NCI-H2171 (cell line): ENCODE measurements around the gene EXOG.

Source experiments
- DNase-seq: peaks from one replicate; lab custom pipeline; 2025; lab: John Stamatoyannopoulos, UW

The EXOG gene

DNA sequence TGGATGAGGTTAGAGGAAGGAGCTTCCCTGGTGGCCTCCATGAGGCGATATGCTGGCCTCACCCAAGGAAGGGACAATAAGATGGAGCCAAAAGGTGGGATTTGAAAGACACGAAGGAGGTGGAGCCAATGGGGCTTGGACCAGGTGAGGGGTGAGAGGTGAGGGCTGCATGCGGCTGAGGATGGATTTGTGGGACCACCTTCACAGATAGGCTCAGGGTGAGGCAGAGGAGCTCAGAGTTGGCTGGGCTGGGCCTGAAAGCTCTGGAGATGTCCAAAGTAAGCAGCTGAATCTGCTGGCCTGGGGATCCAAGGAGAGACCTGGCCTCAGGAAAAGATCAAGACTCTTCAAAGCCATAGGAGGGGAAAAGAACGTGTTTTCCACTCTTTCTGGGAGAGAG is 49.8 kb downstream of the EXOG start:
- DNase-seq, result no peak

DNA sequence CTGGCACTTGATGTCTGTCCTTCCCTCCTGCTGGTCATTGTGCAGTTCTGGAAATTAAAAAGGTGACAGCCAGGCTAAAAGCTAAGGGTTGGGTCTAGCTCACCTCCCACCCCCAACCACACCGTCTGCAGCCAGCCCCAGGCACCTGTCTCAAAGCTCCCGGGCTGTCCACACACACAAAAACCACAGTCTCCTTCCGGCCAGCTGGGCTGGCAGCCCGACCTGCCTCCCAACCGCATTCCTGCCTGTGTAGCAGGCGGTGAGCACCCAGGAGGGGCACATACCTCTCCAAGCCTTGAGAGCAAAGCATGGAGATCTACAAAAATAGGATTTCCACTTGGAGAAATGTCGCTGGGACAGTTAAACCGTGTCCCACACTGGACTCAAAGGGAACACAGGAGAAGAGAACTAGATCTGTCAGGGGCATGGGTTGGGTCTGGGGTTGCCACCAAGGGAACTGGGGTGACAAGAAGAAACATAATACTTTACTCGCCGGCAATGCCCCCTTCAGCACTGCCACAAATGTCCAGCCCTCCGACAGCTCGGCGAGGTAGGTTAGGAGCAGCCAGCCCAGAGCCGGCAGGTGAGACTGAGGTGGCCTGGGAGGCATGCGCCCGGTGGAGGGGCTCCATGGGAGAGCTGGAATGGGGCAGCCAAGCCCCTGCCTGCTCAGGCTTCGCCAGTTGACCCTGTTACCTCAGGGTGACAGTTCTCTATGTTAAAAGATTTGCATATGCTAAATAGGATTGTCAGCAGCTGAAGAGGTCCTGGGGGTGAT is 52.2 kb downstream of the EXOG start:
- no peak for DNase-seq

- DNase-seq, result no peak
Measured at GRCh38 chr3:38549082-38549481, 52.9 kb downstream of the EXOG start.

GRCh38 chr3:38549486-38549885 is 53.3 kb downstream of the EXOG start:
- DNase-seq, result no peak

GRCh38 chr3:38549957-38550840 is 54.1 kb downstream of the EXOG start:
- no peak for DNase-seq

DNA sequence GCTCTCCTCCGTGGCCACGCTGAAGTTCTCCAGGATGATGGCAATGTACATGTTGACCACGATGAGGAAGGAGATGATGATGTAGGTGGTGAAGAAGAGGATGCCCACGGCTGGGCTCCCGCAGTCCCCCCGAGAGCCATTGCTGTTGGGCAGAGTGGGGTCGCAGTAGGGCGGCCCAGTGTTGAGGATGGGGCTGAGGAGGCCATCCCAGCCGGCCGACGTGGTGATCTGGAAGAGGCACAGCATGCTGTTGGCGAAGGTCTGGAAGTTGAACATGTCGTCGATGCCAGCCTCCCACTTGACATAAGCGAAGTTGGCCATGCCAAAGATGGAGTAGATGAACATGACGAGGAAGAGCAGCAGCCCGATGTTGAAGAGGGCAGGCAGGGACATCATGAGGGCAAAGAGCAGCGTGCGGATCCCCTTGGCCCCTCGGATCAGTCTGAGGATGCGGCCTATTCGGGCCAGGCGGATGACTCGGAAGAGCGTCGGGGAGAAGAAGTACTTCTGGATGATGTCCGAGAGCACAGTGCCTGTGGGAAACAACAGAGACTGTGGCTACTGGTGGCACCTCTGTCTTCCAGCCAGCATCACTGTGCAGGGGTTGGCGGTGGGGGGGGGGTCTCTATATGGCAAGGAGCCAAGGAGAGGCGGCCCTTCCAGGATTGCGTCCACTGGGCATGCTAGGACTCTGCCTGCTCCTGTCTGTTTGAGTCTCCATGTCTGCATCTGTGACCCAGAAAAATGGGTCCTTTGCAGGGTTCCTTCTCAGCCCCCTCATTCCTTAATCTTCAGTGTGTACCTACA is 55.1 kb downstream of the EXOG start:
- no peak for DNase-seq

DNA sequence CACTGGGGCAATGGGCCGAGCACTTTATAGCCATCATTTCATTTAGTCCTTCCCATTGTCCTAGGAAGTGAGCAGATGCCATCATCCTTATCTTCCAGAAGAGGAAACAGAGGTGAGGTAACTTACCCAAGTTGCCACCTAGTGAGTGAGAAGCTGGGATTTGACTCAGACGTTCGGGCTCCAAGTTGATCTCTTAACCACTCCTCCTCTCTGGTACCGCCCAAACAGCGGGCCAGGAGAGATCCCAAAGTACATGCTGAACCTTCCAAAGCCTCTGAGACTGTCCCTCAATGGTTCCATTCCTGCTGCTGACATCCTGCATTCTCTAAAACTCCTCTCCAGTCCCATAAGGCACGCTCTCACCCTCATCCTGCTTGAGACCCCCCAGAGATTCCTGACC is 56.2 kb downstream of the EXOG start:
- DNase-seq, result no peak

GRCh38 chr3:38553071-38553470 is 56.9 kb downstream of the EXOG start:
- no peak for DNase-seq

DNA sequence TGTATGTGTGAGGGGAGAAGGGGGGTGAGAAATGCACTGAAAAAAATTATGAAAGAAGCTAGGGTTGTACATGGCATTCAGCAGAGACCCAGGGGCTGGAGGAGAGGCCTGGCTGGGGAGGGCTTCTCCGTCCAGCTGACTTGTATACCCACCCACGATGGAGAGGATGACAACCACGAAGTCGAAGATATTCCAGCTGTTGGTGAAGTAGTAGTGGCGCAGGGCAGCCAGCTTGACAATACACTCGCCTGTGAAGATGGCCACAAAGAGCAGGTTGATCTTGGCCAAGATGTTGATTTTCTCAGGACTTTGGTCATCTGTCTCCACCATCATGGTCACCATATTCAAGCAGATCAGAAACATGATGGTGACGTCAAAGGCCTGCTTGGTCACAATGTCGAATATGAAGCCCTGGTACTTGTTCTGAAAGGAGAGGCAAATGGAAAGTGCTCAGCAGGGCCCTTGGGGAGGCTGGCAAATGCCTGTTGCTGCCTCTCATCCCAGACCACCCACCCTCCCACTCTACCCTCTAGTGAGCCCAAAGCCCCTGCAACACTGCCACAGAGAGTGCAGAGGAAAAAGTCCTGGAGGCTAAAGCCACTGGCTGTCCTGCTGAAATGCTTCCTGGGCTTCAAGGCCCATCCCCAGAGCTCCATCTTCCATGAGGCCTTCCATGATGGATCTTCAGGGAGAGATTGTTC is 58.1 kb downstream of the EXOG start:
- DNase-seq, result no peak

GRCh38 chr3:38555149-38555840 is 59.2 kb downstream of the EXOG start:
- no peak for DNase-seq

DNA sequence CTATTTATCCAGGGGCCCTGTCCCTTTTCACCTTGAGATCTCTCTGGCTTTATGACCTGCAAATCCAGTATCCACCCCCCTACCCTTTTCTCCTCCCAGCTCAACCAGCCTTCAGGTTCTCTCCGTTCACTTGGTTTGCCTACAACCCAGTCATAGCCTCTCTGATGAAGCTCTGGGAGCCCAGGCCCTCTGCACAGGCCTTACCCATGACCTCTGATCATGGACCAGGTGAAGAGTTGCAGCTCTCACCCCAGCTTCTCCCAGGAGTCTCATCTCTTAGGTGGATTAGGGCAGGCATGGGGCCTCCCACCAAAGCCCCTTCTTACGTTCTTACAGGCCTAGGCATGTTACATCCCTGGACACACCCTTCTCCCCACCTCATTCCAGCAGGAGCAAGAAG is 59.8 kb downstream of the EXOG start:
- no peak for DNase-seq

- DNase-seq, result no peak
Measured at GRCh38 chr3:38556640-38557358, 60.7 kb downstream of the EXOG start.

GRCh38 chr3:38558864-38559263 is 62.7 kb downstream of the EXOG start:
- no peak for DNase-seq

DNA sequence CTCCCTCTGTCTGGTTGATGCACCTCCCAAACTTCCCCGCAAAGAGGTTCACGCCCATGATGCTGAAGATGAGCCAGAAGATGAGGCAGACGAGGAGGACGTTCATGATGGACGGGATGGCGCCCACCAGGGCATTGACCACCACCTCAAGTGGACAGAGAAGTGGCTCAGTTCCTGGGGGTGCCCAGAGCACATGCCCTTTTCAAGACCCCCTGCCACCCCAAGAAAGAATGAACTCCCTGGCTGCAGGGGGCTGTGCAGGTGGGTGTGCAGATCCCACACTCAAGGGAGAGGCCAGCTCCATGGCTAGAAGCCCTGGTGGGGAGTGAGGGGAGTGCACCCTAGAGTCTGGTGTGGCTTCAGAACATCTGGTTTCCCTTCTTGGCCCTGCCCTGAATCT is 64.1 kb downstream of the EXOG start:
- DNase-seq, result no peak

DNA sequence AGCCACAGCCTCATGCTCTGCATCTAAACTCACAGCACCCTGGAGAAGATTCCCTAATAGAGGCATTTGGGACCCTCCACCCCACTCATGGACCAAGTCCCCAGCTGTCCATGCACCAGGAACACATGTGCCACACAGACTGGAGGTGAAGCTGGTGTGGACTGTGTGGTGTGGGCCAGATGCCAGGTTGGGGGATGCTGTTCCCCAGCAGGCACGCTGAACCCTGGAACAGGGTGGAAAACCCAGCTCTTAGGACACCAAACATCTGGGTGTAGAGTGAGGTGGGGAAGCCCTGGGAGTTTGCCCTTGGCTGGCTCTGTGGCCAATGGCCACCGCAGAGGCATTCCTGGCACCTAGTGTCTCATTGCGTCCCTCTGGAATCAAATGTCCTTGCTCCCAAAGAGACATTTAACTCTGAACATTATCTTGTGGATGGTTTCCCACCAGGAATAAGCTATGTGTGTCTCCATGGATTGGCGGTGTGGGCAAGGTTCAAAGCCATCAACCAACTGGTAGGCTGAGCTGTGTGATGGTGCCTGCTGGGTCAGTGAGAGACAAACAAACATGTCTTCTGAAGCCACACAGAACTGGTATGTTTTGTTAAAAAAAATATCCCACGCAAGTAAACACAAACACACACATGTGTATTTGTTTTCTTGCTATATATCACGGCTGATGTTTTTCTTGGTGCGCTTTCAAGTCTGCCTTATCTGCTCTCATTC is 65.0 kb downstream of the EXOG start:
- no peak for DNase-seq

DNA sequence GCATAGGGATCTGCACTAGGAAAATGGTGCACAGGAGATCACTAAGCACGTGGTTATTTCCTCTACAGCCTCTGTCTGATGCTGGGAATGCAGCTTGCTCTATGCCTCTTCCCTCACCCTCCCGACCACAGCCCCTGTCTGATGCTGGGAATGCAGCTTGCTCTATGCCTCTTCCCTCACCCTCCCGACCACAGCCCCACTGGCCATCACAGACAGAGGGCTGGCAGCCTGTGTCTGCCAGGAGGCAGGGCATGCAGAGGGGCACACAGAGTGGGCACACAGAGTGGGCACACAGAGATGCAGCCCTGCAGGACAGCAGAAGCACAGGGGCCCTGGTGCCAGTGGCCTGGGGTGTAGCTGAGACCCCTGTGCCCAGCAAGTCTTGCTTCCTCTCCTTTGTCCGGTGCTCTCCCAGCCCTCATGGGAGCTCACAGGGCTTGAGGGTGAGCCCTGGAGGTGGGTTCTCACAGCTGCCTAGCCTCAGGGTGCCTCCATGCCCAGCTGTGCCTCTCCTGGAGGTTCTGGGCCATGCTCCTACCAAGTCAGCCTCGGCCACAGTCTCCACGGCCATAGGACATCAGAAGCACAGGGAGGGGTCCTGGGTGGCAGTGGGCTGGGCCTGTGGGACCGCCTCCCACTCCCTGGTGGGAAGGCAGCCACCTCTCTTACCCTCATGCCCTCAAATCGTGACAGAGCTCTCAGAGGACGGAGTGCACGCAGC is 65.8 kb downstream of the EXOG start:
- DNase-seq, result no peak

GRCh38 chr3:38562467-38562925 is 66.4 kb downstream of the EXOG start:
- DNase-seq, result no peak

GRCh38 chr3:38563070-38563885 is 67.1 kb downstream of the EXOG start:
- no peak for DNase-seq
